Measurements from ENCODE around the gene APAF1. TPM values are rescaled to one million over a fixed set of nuclear protein-coding genes. Genes with fewer than 3 reads are reported as not detected.

The APAF1 gene
- total and polyA plus RNA-seq, 4 donors: 1.9 to 11.6 (median 6.6) TPM

- H3K9ac ChIP-seq (ENCODE audit: low read depth in 1 of 2, low read length in 2 of 2): no peak overlapping the region
- TF ChIP-seq EGR1 (IDR thresholded peaks at IDR 0.05; ENCODE audit: low read depth in 2 of 2): no peak
- no peak for TF ChIP-seq FOXA2 (IDR thresholded peaks at IDR 0.05)
- TF ChIP-seq GABPA (IDR thresholded peaks at IDR 0.05 in 1 of 2, conservative IDR thresholded peaks at IDR 0.05 in 1 of 2): no peak
- TF ChIP-seq FOXA1 (IDR thresholded peaks at IDR 0.05): no peak
- no peak for TF ChIP-seq RXRA (IDR thresholded peaks at IDR 0.05)
- TF ChIP-seq SP1 (IDR thresholded peaks at IDR 0.05): no peak
- no peak for TF ChIP-seq REST (IDR thresholded peaks at IDR 0.05)
- peaks cover 0 to under 1% (median 0%) of the 10 kb centered on the region in 4 donors for H3K36me3 ChIP-seq (ENCODE audit: control insufficient read depth in 4 of 4, insufficient read depth in 3 of 4, low read depth in 1 of 4, low read length in 3 of 4)
- H3K27ac ChIP-seq (ENCODE audit: low read depth in 1 of 2, low read length in 2 of 2): no peak overlapping the region
- 87% methylated on average over 3 of the region's 3 CpGs for whole genome bisulfite sequencing
- peaks cover 0 to 8% (median 6%) of the 10 kb centered on the region in 4 donors for H3K4me1 ChIP-seq (ENCODE audit: control insufficient read depth in 4 of 4, insufficient read depth in 4 of 4, low read length in 3 of 4)
- no peaks in the 10 kb centered on the region for H3K27me3 ChIP-seq (ENCODE audit: control insufficient read depth in 4 of 4, insufficient read depth in 4 of 4, low read length in 3 of 4)
- no peaks in the 10 kb centered on the region for H3K9me3 ChIP-seq (ENCODE audit: control insufficient read depth in 4 of 4, low read length in 3 of 4)
- DNase-seq (ENCODE audit: low spot score): no peak
- no peak overlapping the region for H3K4me3 ChIP-seq (ENCODE audit: low read depth in 1 of 3, low read length in 3 of 3)
Measured at GRCh38 chr12:98738002-98738401, 92.9 kb downstream of the APAF1 start.

DNA sequence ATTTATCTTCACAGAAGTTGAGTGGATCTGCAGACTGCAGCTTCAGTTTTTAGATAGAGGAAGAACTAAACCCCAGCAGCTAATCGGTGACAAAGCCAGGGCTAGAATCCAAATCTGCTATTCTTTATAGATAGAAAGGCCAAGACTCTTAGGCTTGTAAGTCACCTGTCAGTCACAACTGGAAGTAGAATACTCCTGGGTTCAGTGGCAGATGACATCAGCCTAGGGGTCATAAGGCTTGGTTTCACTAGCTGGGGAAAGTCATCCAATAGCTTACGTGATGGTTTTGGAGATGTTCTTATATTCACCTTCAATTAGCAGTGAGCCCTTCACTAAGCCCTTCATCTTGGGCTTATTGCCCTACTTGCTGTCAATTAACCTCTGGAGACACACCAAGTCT is 93.4 kb downstream of the APAF1 start:
- Histone ChIP-seq H3K9me3 (ENCODE audit: control insufficient read depth in 4 of 4, low read length in 3 of 4) (no peaks in the 10 kb centered on the region), H3K9ac (ENCODE audit: low read depth in 1 of 2, low read length in 2 of 2) (no peak overlapping the region), H3K4me3 (ENCODE audit: low read depth in 1 of 3, low read length in 3 of 3) (no peak overlapping the region), H3K27me3 (ENCODE audit: control insufficient read depth in 4 of 4, insufficient read depth in 4 of 4, low read length in 3 of 4) (no peaks in the 10 kb centered on the region), H3K4me1 (ENCODE audit: control insufficient read depth in 4 of 4, insufficient read depth in 4 of 4, low read length in 3 of 4) (peaks cover 0 to 8% (median 6%) of the 10 kb centered on the region in 4 donors), H3K36me3 (ENCODE audit: control insufficient read depth in 4 of 4, insufficient read depth in 3 of 4, low read depth in 1 of 4, low read length in 3 of 4) (no peaks in the 10 kb centered on the region), H3K27ac (ENCODE audit: low read depth in 1 of 2, low read length in 2 of 2) (no peak overlapping the region)
- 92% methylated on average over 2 of the region's 2 CpGs for WGBS
- no peak for TF ChIP-seq TAF1 (conservative IDR thresholded peaks at IDR 0.05)
- TF ChIP-seq RAD21 (IDR thresholded peaks at IDR 0.05): no peak
- TF ChIP-seq EGR1 (IDR thresholded peaks at IDR 0.05; ENCODE audit: low read depth in 2 of 2): no peak
- TF ChIP-seq, protein P1, sequence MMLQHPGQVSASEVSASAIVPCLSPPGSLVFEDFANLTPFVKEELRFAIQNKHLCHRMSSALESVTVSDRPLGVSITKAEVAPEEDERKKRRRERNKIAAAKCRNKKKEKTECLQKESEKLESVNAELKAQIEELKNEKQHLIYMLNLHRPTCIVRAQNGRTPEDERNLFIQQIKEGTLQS (IDR thresholded peaks at IDR 0.05): no peak
- no peak for TF ChIP-seq ZBTB33 (IDR thresholded peaks at IDR 0.05)
- TF ChIP-seq, protein P2, sequence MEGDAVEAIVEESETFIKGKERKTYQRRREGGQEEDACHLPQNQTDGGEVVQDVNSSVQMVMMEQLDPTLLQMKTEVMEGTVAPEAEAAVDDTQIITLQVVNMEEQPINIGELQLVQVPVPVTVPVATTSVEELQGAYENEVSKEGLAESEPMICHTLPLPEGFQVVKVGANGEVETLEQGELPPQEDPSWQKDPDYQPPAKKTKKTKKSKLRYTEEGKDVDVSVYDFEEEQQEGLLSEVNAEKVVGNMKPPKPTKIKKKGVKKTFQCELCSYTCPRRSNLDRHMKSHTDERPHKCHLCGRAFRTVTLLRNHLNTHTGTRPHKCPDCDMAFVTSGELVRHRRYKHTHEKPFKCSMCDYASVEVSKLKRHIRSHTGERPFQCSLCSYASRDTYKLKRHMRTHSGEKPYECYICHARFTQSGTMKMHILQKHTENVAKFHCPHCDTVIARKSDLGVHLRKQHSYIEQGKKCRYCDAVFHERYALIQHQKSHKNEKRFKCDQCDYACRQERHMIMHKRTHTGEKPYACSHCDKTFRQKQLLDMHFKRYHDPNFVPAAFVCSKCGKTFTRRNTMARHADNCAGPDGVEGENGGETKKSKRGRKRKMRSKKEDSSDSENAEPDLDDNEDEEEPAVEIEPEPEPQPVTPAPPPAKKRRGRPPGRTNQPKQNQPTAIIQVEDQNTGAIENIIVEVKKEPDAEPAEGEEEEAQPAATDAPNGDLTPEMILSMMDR (IDR thresholded peaks at IDR 0.05; ENCODE audit: low read depth, low read length, missing input control): no peak
- TF ChIP-seq RXRA (IDR thresholded peaks at IDR 0.05): no peak
- no peak for TF ChIP-seq NR2F2 (IDR thresholded peaks at IDR 0.05)
- TF ChIP-seq, protein P3, sequence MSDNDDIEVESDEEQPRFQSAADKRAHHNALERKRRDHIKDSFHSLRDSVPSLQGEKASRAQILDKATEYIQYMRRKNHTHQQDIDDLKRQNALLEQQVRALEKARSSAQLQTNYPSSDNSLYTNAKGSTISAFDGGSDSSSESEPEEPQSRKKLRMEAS (IDR thresholded peaks at IDR 0.05): no peak
- TF ChIP-seq FOXA1 (IDR thresholded peaks at IDR 0.05): no peak
- TF ChIP-seq HNF4G (IDR thresholded peaks at IDR 0.05): no peak
- no peak for TF ChIP-seq FOXA2 (IDR thresholded peaks at IDR 0.05)
- TF ChIP-seq YY1 (IDR thresholded peaks at IDR 0.05): no peak
- no peak for TF ChIP-seq GABPA (IDR thresholded peaks at IDR 0.05 in 1 of 2, conservative IDR thresholded peaks at IDR 0.05 in 1 of 2)
- no peak for TF ChIP-seq JUND (IDR thresholded peaks at IDR 0.05)
- DNase-seq (ENCODE audit: low spot score): no peak

Data from liver (tissue), 9 donors.